HCT116 (cell line): Measurements from ENCODE around the gene BEND7. TPM values are rescaled to one million over a fixed set of nuclear protein-coding genes. Genes with fewer than 3 reads are reported as not detected.

Experiments used
- ATAC-seq: fragments of 200-7000 bp; cut with Tn5 transposase; 2 replicates; pipeline ENCODE4 v1.9.1; 2020; ENCODE audit warnings: mild to moderate bottlenecking, moderate library complexity
- BruUV-seq: library from RNA; stranded (reverse); fragments of 400-500 nt; replicated peaks from 2 replicates; lab custom pipeline; 2021; lab: Mats Ljungman, UMichigan
- CTCF ChIA-PET: fragments of 300-600 bp; sonication (Branson Sonifier 250); formaldehyde crosslinking; loops from one replicate; lab custom pipeline; 2021; ENCODE audit warnings: antibody characterized with exemption; lab: Charles Lee
- POLR2A ChIA-PET: fragments of 300-600, 350-600 bp; sonication (Branson Sonifier 250); formaldehyde crosslinking; loops from one replicate; lab custom pipeline; 2021; ENCODE audit warnings: antibody characterized with exemption; lab: Charles Lee
- RAD21 ChIA-PET, 2 experiments: fragments of 300-600 bp; sonication (Branson Sonifier 250); formaldehyde crosslinking; loops; one replicate each; lab custom pipeline; 2023; ENCODE audit warnings: low total read pairs in 2 of 2; ENCODE audit not compliant: uncharacterized antibody in 2 of 2, unreplicated experiment in 2 of 2, low non-redundant PET in 1 of 2; lab: Charles Lee
- DNase-seq: peaks from one replicate; pipeline ENCODE4 v3.0.0-alpha.2; 2010; ENCODE audit warnings: low read depth, low spot score
- H2AFZ ChIP-seq: fragments of 200-600 bp; shearing (Covaris generic), sonication (generic); 2 replicates; pipeline ENCODE4 v1.6.1; 2017; ENCODE audit warnings: low read depth, mixed run types, mixed read lengths, antibody characterized with exemption, low read length; ENCODE audit not compliant: poor library complexity, severe bottlenecking
- H3K27ac ChIP-seq: 2 replicates; pipeline ENCODE4 v1.5.1; 2012; ENCODE audit warnings: low read depth, low read length
- H3K27me3 ChIP-seq: fragments of 200-600 bp; sonication (generic); 2 replicates; pipeline ENCODE4 v1.6.1; 2016; ENCODE audit warnings: mixed run types, low read length, mixed read lengths; ENCODE audit not compliant: insufficient read depth
- H3K36me3 ChIP-seq, 2 experiments: fragments of 200-500 bp in 1 of 2; fragments of 200-600 bp in 1 of 2; sonication (Bioruptor generic) in 1 of 2; sonication (generic) in 1 of 2; 2 replicates each; pipeline versions ENCODE4 v1.5.1 to v1.6.1; 2014 to 2016; ENCODE audit warnings: low read length in 2 of 2, inconsistent platforms in 1 of 2, mixed read lengths in 1 of 2, mixed run types in 1 of 2; ENCODE audit not compliant: insufficient read depth in 2 of 2, control insufficient read depth in 1 of 2
- H3K4me1 ChIP-seq, 2 experiments: fragments of 200-600 bp in 1 of 2; sonication (generic) in 1 of 2; 2 replicates each; pipeline versions ENCODE4 v1.5.1 to v1.6.1; 2012 to 2017; ENCODE audit warnings: low read length in 2 of 2, inconsistent platforms in 1 of 2, mild to moderate bottlenecking in 1 of 2, mixed read lengths in 1 of 2, mixed run types in 1 of 2, moderate library complexity in 1 of 2; ENCODE audit not compliant: insufficient read depth in 2 of 2, control insufficient read depth in 1 of 2
- H3K4me2 ChIP-seq: fragments of 200-600 bp; sonication (generic); 2 replicates; pipeline ENCODE4 v1.6.1; 2017; ENCODE audit warnings: mixed run types, low read length, mixed read lengths
- H3K4me3 ChIP-seq, 2 experiments: fragments of 200-600 bp in 1 of 2; sonication (generic) in 1 of 2; replicated peaks in 1 of 2; 2 replicates each; pipeline ENCODE4 v1.5.1; 2011 to 2016; ENCODE audit warnings: low read length in 2 of 2, control low read depth in 1 of 2, low read depth in 1 of 2, mild to moderate bottlenecking in 1 of 2, mixed read lengths in 1 of 2, mixed run types in 1 of 2
- H3K79me2 ChIP-seq: fragments of 200-600 bp; sonication (generic); 2 replicates; pipeline ENCODE4 v1.6.1; 2017; ENCODE audit warnings: mild to moderate bottlenecking, mixed run types, low read length, moderate library complexity, mixed read lengths; ENCODE audit not compliant: insufficient read depth
- H3K9ac ChIP-seq: fragments of 200-600 bp; sonication (generic); 2 replicates; pipeline ENCODE4 v1.6.1; 2016; ENCODE audit warnings: low read length, mixed read lengths
- H3K9me2 ChIP-seq: fragments of 200-600 bp; sonication (generic), shearing (Covaris generic); 2 replicates; pipeline ENCODE4 v1.6.1; 2017; ENCODE audit warnings: mixed run types, mild to moderate bottlenecking, moderate library complexity; ENCODE audit not compliant: insufficient read depth
- H3K9me3 ChIP-seq, 2 experiments: fragments of 200-500 bp in 1 of 2; fragments of 200-600 bp in 1 of 2; sonication (Bioruptor generic) in 1 of 2; sonication (generic) in 1 of 2; 2 replicates each; pipeline ENCODE4 v1.6.1; 2014 to 2017; ENCODE audit warnings: low read length in 2 of 2, mixed read lengths in 2 of 2, inconsistent platforms in 1 of 2, low read depth in 1 of 2, mild to moderate bottlenecking in 1 of 2, mixed run types in 1 of 2, moderate library complexity in 1 of 2; ENCODE audit not compliant: control insufficient read depth in 1 of 2, insufficient read depth in 1 of 2
- H4K20me1 ChIP-seq: fragments of 200-600 bp; sonication (generic), shearing (Covaris generic); 2 replicates; pipeline ENCODE4 v1.6.1; 2017; ENCODE audit warnings: mixed run types, mild to moderate bottlenecking, moderate library complexity; ENCODE audit not compliant: insufficient read depth
- CBX3 ChIP-seq: IDR thresholded peaks from 2 replicates; pipeline ENCODE4 v1.6.1; 2012; ENCODE audit warnings: low read depth
- CEBPB ChIP-seq: IDR thresholded peaks from 2 replicates; pipeline ENCODE4 v1.6.1; 2012; ENCODE audit warnings: low read depth
- CTCF ChIP-seq, 3 experiments: fragments of 200-600 bp in 1 of 3; sonication (generic) in 1 of 3; IDR thresholded peaks in 2 of 3; conservative IDR thresholded peaks in 1 of 3; 2 replicates each; pipeline ENCODE4 v1.5.1; 2012 to 2017; ENCODE audit warnings: low read depth in 2 of 3, low read length in 2 of 3, antibody characterized with exemption in 1 of 3, borderline replicate concordance in 1 of 3, control low read depth in 1 of 3, mild to moderate bottlenecking in 1 of 3, mixed read lengths in 1 of 3, mixed run types in 1 of 3, moderate library complexity in 1 of 3; ENCODE audit not compliant: insufficient read depth in 1 of 3
- EZH2 ChIP-seq: fragments of 200-600 bp; sonication (generic); IDR thresholded peaks from 2 replicates; pipeline ENCODE4 v1.6.1; 2017; ENCODE audit warnings: antibody characterized with exemption, mixed run types
- FOSL1 ChIP-seq: IDR thresholded peaks from 2 replicates; pipeline ENCODE4 v1.6.1; 2012; ENCODE audit warnings: low read depth
- JUND ChIP-seq: IDR thresholded peaks from 2 replicates; pipeline ENCODE4 v1.6.1; 2012
- MAX ChIP-seq: IDR thresholded peaks from 2 replicates; pipeline ENCODE4 v1.6.1; 2012
- POLR2A ChIP-seq: IDR thresholded peaks from 2 replicates; pipeline ENCODE4 v1.7.0; 2011; ENCODE audit warnings: borderline replicate concordance; ENCODE audit not compliant: insufficient read depth, insufficient read length; ENCODE audit errors: extremely low read depth
- POLR2AphosphoS5 ChIP-seq: IDR thresholded peaks from 2 replicates; pipeline ENCODE4 v1.6.1; 2011; ENCODE audit warnings: mild to moderate bottlenecking, low read depth, low read length, moderate library complexity
- RAD21 ChIP-seq: IDR thresholded peaks from 2 replicates; pipeline ENCODE4 v1.6.1; 2012; ENCODE audit warnings: low read depth, mild to moderate bottlenecking
- REST ChIP-seq: IDR thresholded peaks from 2 replicates; pipeline ENCODE4 v1.6.1; 2012; ENCODE audit warnings: low read depth
- SP1 ChIP-seq: IDR thresholded peaks from 2 replicates; pipeline ENCODE4 v1.6.1; 2012; ENCODE audit warnings: low read depth
- TCF7L2 ChIP-seq: IDR thresholded peaks from 2 replicates; pipeline ENCODE4 v1.7.0; 2011; ENCODE audit warnings: borderline replicate concordance, inconsistent platforms; ENCODE audit not compliant: insufficient read depth, insufficient read length; ENCODE audit errors: extremely low read depth
- YY1 ChIP-seq: IDR thresholded peaks from 2 replicates; pipeline ENCODE4 v1.6.1; 2011; ENCODE audit warnings: low read length, low read depth, moderate library complexity, mild to moderate bottlenecking; ENCODE audit not compliant: insufficient replicate concordance; ENCODE audit errors: extremely low read depth
- ZBTB33 ChIP-seq: IDR thresholded peaks from 2 replicates; pipeline ENCODE4 v1.6.1; 2011; ENCODE audit warnings: mild to moderate bottlenecking, low read length, moderate library complexity; ENCODE audit not compliant: insufficient replicate concordance; ENCODE audit errors: extremely low read depth
- ZFX ChIP-seq: fragments of 450-650 bp; IDR thresholded peaks from 2 replicates; pipeline ENCODE4 v1.6.1; 2017
- intact Hi-C: fragments of 100-400 bp; cut with micrococcal nuclease; formaldehyde crosslinking; loops from 2 replicates; pipeline ENCODE4 v1.10.0; 2022
- total RNA-seq: library from RNA; stranded (reverse); gene quantifications from one replicate; pipeline ENCODE4 v1.2.1, GENCODE V29; 2021; ENCODE audit not compliant: unreplicated experiment

Gene BEND7
- total RNA-seq, 1 experiment from 2014 or later: 13.8 TPM

GRCh38 chr10:13505052-13505680 lies 23.6 kb downstream of the BEND7 start:
- Histone ChIP-seq H3K9me3 (no peaks in the 10 kb centered on the region), H3K4me2 (no peak overlapping the region), H3K4me3 (no peak overlapping the region), H4K20me1 (no peaks in the 10 kb centered on the region), H3K9ac (no peak overlapping the region), H3K4me1 (peaks cover 5 to 7% of the 10 kb centered on the region in 2 experiments; a peak in 3 of 4 replicates), H3K79me2 (no peaks in the 10 kb centered on the region), H2AFZ (no peak overlapping the region), H3K27ac (no peak overlapping the region), H3K36me3 (no peaks in the 10 kb centered on the region)
- ATAC-seq: no peak
- ChIA-PET CTCF (no interaction called here), POLR2A (no interaction called here), RAD21 (no interaction called here)
- no TSS peak for BruUV-seq
- TF ChIP-seq SP1 (no peak), POLR2A (no peak), YY1 (no peak), FOSL1 (no peak), JUND (no peak), CBX3 (no peak), POLR2AphosphoS5 (no peak), ZBTB33 (no peak), REST (no peak), CTCF (IDR thresholded peaks at IDR 0.05 in 2 of 3, conservative IDR thresholded peaks at IDR 0.05 in 1 of 3; ENCODE audit: borderline replicate concordance in 1 of 3, insufficient read depth in 1 of 3, low read depth in 2 of 3, low read length in 2 of 3) (no peak), RAD21 (no peak), EZH2 (no peak), MAX (no peak), TCF7L2 (no peak), ZFX (no peak), CEBPB (no peak)
- TF ChIP-seq, all 23 proteins: peak for 0
- Histone ChIP-seq H3K9me2 (no peaks in the 10 kb centered on the region), H3K27me3 (no peaks in the 10 kb centered on the region)
- intact Hi-C loops: no loop called here
- no peak for DNase-seq
